RKO (cell line): Measurements from ENCODE around the gene GTF2H2C_2.
"Not testable (repeated sequence)": the region's sequence is repeated elsewhere in the genome, so short reads cannot be mapped to it uniquely, and the experiment has no call there.

Source experiments
- DNase-seq: peaks from one replicate; pipeline ENCODE4 v3.0.0-alpha.2; 2016; ENCODE audit warnings: low spot score

Gene GTF2H2C_2

GRCh38 chr5:70415117-70415516 is at the start of gene GTF2H2C_2:
Gene GTF2H2C_2 (plus strand): TSS chr5:70415368.
- not testable (repeated sequence) for DNase-seq

- not testable (repeated sequence) for DNase-seq
Observed at GRCh38 chr5:70400984-70401686, 14.0 kb upstream of the GTF2H2C_2 start.

DNA sequence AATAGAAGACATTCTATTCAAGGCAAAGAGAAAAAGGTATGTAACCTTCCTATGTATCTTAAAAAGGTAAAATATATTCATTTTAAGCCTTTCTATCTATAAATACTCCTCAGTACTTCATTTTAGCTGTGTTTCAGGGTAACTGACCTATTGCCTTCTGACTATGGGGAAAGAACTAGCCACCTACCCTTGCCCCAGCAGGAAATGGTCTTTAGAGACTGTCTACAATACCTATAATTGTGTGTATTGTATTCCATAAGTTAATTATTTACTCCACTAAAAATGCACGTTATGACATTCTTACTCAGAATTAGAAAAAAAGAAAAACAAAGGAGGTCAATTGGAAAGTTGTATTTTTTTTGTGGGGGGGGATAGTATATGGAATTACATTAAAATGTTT is 6.2 kb downstream of the GTF2H2C_2 start:
- DNase-seq: not testable (repeated sequence)

DNA sequence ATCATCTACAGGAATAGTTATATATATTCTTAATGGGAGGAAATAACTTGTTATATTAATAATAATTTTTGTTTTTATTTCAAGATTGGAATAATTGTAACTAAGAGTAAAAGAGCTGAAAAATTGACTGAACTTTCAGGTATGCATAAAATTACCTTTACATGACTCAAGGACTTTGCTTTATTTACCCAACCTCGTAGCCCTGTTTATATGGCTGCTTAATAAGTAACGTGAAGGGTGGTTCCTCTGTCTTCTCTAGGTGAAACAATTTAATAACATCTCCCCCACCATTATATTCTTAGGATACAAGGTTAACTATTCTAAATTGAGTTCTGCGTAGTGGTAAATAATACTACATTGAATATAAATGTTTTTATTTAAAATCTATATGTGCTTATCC is 8.0 kb downstream of the GTF2H2C_2 start:
- DNase-seq: not testable (repeated sequence)

DNA sequence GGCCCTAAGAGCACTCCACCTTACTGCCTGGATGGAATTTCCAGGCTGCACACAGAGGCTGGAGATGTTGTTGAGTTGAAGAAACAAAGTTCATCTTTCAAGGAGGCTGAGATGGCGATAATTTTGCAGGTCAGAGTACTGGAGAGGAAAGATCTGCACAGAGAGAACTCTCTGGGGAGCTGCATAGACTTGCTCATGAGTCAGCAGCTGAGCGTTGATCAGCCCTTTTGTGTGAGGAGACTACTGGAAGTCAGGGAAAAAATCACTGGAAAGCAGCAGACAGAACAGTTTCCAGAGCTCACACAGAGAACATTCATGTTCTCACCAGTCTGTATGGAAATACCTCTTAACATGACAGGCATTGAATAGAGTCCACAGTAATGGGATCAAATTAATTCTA is 23.4 kb downstream of the GTF2H2C_2 start:
- not testable (repeated sequence) for DNase-seq

- DNase-seq: not testable (repeated sequence)
Observed at GRCh38 chr5:70449565-70449964, 34.4 kb downstream of the GTF2H2C_2 start.

GRCh38 chr5:70451249-70451984 is 36.2 kb downstream of the GTF2H2C_2 start:
- not testable (repeated sequence) for DNase-seq

GRCh38 chr5:70457093-70457492 is 41.9 kb downstream of the GTF2H2C_2 start:
- not testable (repeated sequence) for DNase-seq

DNA sequence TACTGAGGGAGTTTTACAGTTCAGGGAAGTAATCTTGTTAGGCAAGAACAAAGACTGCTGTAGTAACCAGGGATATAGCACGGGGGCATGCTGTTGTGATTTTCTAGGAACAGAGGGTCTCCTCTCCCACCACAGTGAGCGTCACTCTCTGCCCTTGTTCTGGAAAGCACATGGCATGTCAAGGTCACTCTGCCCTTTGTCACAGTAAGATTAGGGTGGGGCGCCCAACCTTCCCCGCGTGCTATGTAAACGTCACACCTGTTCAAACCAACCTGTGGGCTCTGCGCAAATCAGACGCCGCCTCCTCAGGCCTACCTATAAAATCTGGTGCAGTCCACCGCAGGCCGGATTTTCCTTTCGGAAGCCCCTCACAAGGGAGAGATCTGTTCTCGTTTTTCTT is 44.0 kb downstream of the GTF2H2C_2 start:
- DNase-seq: not testable (repeated sequence)

- not testable (repeated sequence) for DNase-seq
Observed at GRCh38 chr5:70461984-70462383, 46.8 kb downstream of the GTF2H2C_2 start.

DNA sequence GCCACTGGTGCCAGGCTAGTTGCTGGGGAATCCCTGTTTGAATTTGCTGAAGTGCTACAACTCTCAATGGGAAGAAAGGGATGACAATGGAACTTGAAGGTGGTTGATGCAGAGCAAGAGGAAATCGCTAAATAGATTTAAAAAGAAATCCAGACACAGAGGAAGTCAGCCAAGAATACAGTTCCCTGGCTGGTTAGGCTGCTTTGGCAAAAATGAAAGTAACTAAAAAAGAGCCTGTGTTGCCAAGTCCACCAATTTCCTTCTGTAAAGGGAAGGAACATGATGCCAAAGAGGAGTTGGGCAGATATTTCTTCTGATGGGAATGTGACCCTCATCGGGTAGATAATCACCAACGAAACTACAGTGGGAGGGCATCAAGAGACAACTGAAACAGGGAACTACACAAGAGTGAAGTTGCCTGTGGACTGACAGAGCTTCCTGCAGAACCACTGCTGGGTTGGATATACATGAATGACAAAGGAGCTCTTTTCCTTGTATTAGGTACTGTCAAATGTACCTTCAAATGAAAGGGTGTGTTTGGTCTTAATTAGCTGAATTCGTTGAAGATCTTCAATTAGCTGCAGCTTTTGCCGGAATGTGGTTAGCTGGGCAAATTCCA is 49.0 kb downstream of the GTF2H2C_2 start:
- not testable (repeated sequence) for DNase-seq

DNA sequence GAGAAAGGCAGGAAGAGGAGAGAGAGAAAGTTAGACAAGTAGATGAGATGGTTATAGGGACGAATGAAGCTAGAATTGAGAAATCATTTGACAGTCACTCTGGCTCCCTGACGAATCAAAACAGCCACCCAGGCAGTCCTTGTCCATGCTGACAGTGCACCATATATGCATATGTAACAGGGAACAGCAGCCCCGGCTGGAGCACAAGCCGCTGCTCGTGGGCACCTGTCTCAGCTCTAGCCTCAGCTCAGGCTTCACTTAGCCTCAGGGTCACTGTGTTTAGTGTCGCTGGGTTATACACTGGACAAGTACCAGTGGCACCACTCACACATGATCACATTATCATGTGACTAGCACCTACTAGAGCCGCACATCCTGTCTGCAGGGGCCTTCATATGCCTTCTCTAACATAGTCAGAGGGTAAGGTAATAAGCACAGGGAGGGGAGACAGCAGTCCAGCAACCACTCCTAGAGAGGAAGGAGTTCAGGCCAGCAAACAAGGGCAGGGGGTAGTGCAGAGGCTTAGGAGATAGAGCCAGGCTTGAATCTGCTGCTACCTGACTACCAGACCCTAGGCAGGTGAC is 54.9 kb downstream of the GTF2H2C_2 start:
- DNase-seq: not testable (repeated sequence)
